HG03469 (cell line): Measurements from ENCODE around the gene BBS2.

Source experiments
- ATAC-seq: cut with Tn5 transposase; IDR thresholded peaks from one replicate; pipeline ENCODE4 v1.9.1; 2021; ENCODE audit warnings: mild to moderate bottlenecking, moderate library complexity, moderate number of reproducible peaks; ENCODE audit not compliant: unreplicated experiment

The BBS2 gene

DNA sequence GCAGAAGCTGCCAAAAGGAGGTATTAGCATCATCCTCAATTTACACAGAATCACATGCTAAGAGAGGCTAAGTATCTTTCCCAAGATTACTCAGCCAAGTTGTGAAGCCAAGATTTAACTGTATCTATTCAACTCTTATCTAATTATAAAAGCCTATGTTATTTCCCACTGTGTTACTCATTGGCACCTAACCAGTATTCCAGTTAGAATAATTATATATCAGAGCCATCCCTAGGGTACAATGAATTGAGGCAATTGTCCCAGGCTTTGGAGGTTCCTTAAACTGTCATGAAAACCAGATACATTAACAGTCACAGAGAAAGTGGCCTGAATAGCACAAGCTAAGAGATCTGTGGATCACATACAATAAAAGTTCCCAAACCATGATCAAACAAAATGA, 83.6 kb downstream of the BBS2 start:
- no peak for ATAC-seq
